Testis (tissue), 2 donors: ENCODE data around the gene KLK8.

Experiments
- CTCF ChIP-seq, 3 experiments: fragments of 450-650 bp in 2 of 3; fragments of 200-600 bp in 1 of 3; sonication (generic) in 1 of 3; IDR thresholded peaks; one replicate each; pipeline ENCODE4 v1.5.1; 2016 to 2019; ENCODE audit warnings: antibody characterized with exemption in 3 of 3, mild to moderate bottlenecking in 2 of 3, moderate library complexity in 1 of 3
- POLR2A ChIP-seq: fragments of 450-650 bp; IDR thresholded peaks from one replicate; pipeline ENCODE4 v1.6.1; 2017; ENCODE audit warnings: antibody characterized with exemption, mild to moderate bottlenecking, moderate library complexity

GRCh38 chr19:50978772-50979390 is 22.5 kb downstream of the KLK8 start:
- TF ChIP-seq CTCF (IDR thresholded peaks at IDR 0.05): no peak
- TF ChIP-seq POLR2A: no peak
